LNCAP (cell line): ENCODE results near the gene SPOCD1.

ENCODE experiments used
- TF ChIP-seq, protein P1 (sequence below): fragments of 450-650 bp; IDR thresholded peaks from 2 replicates; pipeline ENCODE4 v1.5.1; 2017; ENCODE audit warnings: mild to moderate bottlenecking

SPOCD1 gene

DNA sequence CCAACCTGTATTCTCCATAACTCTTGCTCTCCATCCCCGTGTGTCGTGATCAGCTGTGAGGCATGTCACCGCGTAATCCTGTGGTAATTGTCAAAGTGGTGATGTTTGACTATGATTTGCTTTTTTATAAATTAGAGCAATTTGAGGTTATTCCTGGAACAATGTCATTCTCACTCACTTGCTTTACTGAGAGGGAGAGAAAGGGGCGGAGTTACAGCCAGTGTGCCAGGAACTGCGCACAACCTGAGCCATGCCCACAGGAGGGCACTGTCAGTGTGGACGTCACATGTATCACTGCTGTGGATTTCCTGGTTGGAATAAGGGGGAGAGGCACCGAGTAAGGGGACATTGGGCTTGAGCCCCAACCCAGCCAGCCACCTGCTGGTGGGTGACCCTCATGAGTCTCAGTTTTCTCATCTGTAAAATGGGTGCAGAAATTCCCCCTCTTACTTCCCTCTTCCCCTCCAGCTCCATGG lies 58.6 kb downstream of the SPOCD1 start:
- TF ChIP-seq, protein P1, sequence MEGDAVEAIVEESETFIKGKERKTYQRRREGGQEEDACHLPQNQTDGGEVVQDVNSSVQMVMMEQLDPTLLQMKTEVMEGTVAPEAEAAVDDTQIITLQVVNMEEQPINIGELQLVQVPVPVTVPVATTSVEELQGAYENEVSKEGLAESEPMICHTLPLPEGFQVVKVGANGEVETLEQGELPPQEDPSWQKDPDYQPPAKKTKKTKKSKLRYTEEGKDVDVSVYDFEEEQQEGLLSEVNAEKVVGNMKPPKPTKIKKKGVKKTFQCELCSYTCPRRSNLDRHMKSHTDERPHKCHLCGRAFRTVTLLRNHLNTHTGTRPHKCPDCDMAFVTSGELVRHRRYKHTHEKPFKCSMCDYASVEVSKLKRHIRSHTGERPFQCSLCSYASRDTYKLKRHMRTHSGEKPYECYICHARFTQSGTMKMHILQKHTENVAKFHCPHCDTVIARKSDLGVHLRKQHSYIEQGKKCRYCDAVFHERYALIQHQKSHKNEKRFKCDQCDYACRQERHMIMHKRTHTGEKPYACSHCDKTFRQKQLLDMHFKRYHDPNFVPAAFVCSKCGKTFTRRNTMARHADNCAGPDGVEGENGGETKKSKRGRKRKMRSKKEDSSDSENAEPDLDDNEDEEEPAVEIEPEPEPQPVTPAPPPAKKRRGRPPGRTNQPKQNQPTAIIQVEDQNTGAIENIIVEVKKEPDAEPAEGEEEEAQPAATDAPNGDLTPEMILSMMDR: 0 out of 2 replicates have a peak, but pooled peaks have one; percentile 8

DNA sequence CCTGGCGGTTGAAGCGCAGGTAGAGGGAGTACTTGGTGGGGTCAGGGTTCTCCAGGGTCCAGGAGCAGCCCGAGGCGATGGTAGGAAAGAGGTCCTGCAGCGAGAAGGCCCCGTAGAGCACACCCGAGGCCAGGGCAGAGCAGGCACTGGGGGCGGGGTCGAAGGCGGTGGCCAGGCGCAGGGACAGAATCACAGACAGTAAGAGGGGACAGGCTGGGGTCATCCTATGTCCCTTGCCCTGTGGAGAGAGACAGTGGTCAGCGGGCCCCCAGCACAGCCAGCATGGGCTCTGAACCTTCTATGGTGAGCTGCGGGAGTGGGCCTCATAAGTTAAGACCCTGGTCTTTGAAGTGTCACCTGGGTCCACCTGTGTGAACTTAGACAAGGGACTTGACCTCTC lies 59.2 kb downstream of the SPOCD1 start:
- TF ChIP-seq, protein P1: no peak

DNA sequence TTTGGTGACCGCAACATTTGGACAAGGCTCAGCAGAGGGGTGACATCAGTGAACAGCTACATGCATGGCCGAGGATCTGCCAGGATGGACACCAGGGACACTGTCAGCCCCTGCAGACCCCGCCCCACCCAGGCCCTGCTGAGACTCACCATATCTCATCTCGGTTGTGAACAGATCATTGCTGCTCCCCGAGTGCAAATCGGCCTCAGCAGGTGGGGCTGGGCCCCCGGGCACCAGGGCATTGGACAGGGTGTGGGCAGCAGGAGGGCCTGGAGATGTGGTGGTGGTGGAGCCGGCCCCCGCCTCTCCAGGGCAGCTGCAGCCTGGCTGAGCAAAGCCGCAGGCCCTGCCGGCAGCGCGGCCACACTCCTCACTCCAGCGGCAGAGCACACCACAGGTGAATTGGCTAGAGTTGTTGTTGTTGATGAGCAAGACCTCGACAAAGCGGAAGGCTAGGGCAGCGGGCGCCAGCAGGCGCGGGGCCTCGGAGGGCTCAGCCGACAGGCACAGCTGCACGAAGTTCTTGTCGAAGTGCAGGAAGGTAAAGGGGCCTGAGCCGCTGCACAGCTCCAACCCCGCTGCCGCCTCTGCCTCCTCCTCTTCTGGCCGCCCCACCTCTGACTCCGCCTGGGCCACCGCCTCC lies 59.9 kb downstream of the SPOCD1 start:
- TF ChIP-seq, protein P1: no peak

DNA sequence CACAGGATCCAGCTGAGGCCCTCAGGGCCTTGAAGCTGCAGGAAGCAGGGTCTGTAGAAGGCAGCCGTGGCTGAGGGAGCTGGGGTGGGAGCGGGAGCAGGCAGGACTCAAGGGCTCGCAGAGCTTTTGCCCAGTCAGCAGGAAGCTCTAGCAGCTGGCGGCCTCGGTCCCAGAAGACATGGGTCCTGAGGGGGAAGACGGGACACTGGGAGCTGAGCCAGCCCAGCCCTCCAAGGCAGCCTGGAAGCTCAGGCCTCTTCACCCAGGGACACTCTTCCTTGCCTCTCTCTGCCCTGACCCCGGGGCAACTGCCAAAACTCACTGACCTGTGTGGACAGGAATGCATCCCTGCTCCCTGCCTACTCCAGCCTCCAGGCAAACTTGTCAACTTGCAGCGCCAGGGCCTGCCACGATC lies 60.6 kb downstream of the SPOCD1 start:
- TF ChIP-seq, protein P1: no peak

DNA sequence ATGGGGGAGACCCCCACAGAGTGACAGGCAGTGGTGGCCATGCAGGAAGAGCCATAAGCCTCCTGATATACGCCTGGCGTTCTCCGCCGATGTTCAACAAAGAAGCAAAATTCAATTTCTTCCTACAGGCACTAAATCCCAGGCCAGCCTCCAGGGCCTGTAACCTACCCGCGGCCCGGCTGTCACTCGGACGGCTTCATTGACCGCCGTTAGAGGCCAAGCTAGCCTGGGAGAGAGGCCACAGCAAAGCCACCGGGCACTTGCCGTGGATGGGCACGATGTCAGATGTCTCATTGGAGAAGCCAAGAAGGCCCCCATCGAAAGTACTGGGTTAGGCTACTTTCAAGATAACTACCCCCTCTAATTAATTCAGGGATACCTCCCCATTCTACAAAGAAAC lies 61.4 kb downstream of the SPOCD1 start:
- TF ChIP-seq, protein P1: no peak

DNA sequence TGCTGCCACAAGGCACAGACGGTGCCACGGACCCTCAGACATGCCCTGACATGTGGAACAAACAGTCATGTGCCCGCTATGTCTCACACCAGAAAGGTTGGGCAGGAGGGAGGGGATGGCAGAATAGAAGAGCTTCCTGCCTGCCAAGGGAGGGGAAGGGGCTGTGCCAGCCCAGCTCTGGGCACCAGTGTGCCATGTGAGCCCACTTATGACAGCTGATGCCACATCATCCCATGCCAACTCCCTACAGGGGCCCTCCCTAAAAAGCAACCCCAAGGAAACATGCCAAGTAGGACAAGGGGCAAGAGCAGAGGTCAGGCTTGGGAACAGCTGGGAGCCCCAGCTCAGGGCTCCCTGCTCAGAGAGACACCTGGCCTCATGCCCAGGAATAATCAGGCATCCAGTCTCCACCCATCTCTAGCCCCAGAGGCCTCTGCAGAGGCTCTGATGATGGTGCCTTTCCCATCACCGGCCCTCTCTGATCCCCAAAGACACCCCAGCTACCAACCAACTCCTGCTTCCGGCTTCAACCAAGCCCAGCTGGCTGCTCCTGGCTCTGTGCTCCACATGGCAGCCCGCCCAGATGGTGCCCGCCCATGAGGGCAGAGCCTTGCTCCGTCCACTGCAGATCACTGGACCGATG lies 62.0 kb downstream of the SPOCD1 start:
- TF ChIP-seq, protein P1: no peak

DNA sequence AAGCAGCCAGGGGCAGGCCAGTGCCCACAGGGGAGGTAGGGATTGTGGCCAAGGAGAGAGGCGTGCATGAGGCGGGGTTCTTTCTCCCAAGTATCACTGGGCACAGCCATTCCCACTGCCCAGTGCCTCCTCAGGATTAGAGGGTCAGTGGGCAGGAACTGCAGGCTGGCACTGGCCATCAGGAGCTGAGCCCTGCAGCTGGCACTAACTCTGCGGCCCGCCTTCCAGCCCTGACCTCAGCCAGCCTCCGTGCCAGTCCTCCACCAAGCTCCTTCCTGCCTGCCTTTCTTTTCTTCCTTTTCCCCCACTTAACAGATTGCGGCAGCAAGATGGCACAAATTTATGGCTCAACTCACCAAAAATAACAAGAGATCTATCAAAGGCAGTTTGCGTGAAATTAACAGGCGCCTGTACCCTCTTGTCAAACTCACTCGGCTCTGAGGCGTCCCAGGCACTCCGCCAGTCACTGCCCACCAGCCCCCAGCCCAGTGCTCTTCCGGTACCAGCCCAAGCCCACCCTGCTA lies 62.8 kb downstream of the SPOCD1 start:
- TF ChIP-seq, protein P1: no peak
